Motor neuron (in vitro differentiated cells): Measurements from ENCODE around the gene GJC2. TPM values are rescaled to one million over a fixed set of nuclear protein-coding genes. Genes with fewer than 3 reads are reported as not detected.
"Not testable (repeated sequence)": the region's sequence is repeated elsewhere in the genome, so short reads cannot be mapped to it uniquely, and the experiment has no call there.

Source experiments
- ATAC-seq, 8 experiments: fragments of 200-7000 bp; cut with Tn5 transposase; replicated peaks in 6 of 8; 2 replicates each; pipeline ENCODE4 v1.8.0; 2021; ENCODE audit warnings: mild to moderate bottlenecking in 8 of 8, moderate library complexity in 8 of 8
- H3K27ac ChIP-seq, 2 donors: fragments of 250-450 bp; sonication (Bioruptor Pico); 2 replicates each; pipeline ENCODE4 v1.9.0; 2021; ENCODE audit warnings: antibody characterized with exemption in 2 of 2, mild to moderate bottlenecking in 2 of 2, moderate library complexity in 1 of 2
- H3K4me1 ChIP-seq, 2 donors: fragments of 250-450 bp; sonication (Bioruptor Pico); replicated peaks in 1 of 2; 2 replicates each; pipeline ENCODE4 v1.6.1; 2021; ENCODE audit warnings: antibody characterized with exemption in 2 of 2, mild to moderate bottlenecking in 2 of 2, moderate library complexity in 1 of 2
- H3K4me3 ChIP-seq, 5 donors: fragments of 250-450 bp; sonication (Bioruptor Pico); 2 replicates each; pipeline ENCODE4 v1.9.0; 2021; ENCODE audit warnings: antibody characterized with exemption in 5 of 5, mild to moderate bottlenecking in 5 of 5, moderate library complexity in 4 of 5
- WGBS, 10 experiments: fragments of 450-650 bp; shearing (Covaris generic); methylation state at CpG; one replicate each; pipeline ENCODE4 v1.0.0; 2022; 5-methylcytosine and 5-hydroxymethylcytosine counted together
- in situ Hi-C, 9 experiments: fragments of 400-800 bp; cut with MboI; loops; one replicate each; pipeline ENCODE4 v1.15.0; 2021; ENCODE audit warnings: low sequenced_read_pairs in 9 of 9, low pct_unique_long_range_greater_than_20kb in 2 of 9; ENCODE audit not compliant: unreplicated experiment in 9 of 9
- total RNA-seq, 8 experiments: library from RNA; unstranded; fragments of 300-600 nt; gene quantifications; 2 replicates each; pipeline versions ENCODE4 v1.2.3 to v1.2.4, GENCODE V29; 2022

Gene GJC2
- total RNA-seq, 8 experiments from 2014 or later = 0.71 to 1.6 (median 0.86) TPM

- Histone ChIP-seq H3K4me1 (peaks cover 0 to 11% of the 10 kb centered on the region in 2 donors), H3K27ac (no peak overlapping the region), H3K4me3 (no peak overlapping the region)
- no peak for ATAC-seq
- WGBS, 10 experiments = 68 to 100% (median 90%) methylated on average over 1 to 16 of the region's 19 CpGs; no CpG with 5 or more reads in 3 of the 10 experiments
- in situ Hi-C loops = no loop called here
Measured at GRCh38 chr1:228176461-228177182, 26.9 kb downstream of the GJC2 start.

GRCh38 chr1:228177183-228177475 is 27.4 kb downstream of the GJC2 start:
- ATAC-seq = no peak

GRCh38 chr1:228177721-228178710 is 28.3 kb downstream of the GJC2 start:
- Histone ChIP-seq H3K27ac (no peak overlapping the region), H3K4me3 (no peak overlapping the region), H3K4me1 (peaks cover 0 to 11% of the 10 kb centered on the region in 2 donors)
- ATAC-seq = no peak
- 79 to 100% (median 88%) methylated on average over 1 to 11 of the region's 12 CpGs; no CpG with 5 or more reads in 1 of the 10 experiments for WGBS, 10 experiments
- in situ Hi-C loops = no loop called here

More at GRCh38 chr1:228177183-228177475, 27.4 kb downstream of the GJC2 start:
- in situ Hi-C loops = no loop called here
- no peak overlapping the region for H3K4me3 ChIP-seq
- WGBS, 10 experiments = 80 to 100% (median 81%) methylated on average over 1 to 4 of the region's 5 CpGs; no CpG with 5 or more reads in 4 of the 10 experiments
- H3K27ac ChIP-seq = no peak overlapping the region
- peaks cover 0 to 11% of the 10 kb centered on the region in 2 donors for H3K4me1 ChIP-seq

- in situ Hi-C loops = no loop called here
- H3K4me1 ChIP-seq = peaks cover 4 to 8% of the 10 kb centered on the region in 2 donors
- 41 to 98% (median 83%) methylated on average over 4 to 9 of the region's 12 CpGs for WGBS, 10 experiments
- H3K27ac ChIP-seq = no peak overlapping the region
- no peak overlapping the region for H3K4me3 ChIP-seq
- peak in 1 of 8 experiments; percentile 26 for ATAC-seq
Measured at GRCh38 chr1:228178737-228179684, 29.3 kb downstream of the GJC2 start.

- in situ Hi-C loops = no loop called here
- H3K4me1 ChIP-seq = peaks cover 10 to 11% of the 10 kb centered on the region in 2 donors
- WGBS, 10 experiments = 50 to 100% (median 86%) methylated on average over 1 to 4 of the region's 4 CpGs; no CpG with 5 or more reads in 3 of the 10 experiments
- no peak overlapping the region for H3K27ac ChIP-seq
- H3K4me3 ChIP-seq = no peak overlapping the region
- ATAC-seq = peak in 1 of 8 experiments; percentile 67
Measured at GRCh38 chr1:228180271-228180958, 30.7 kb downstream of the GJC2 start.

GRCh38 chr1:228180959-228181644 is 31.4 kb downstream of the GJC2 start:
- no peak for ATAC-seq
- H3K4me1 ChIP-seq = peaks cover 10 to 16% of the 10 kb centered on the region in 2 donors
- H3K27ac ChIP-seq = no peak overlapping the region
- WGBS, 10 experiments = 91 to 100% (median 98%) methylated on average over 1 to 7 of the region's 7 CpGs; no CpG with 5 or more reads in 5 of the 10 experiments
- no peak overlapping the region for H3K4me3 ChIP-seq
- in situ Hi-C loops = no loop called here

- no peak overlapping the region for H3K4me3 ChIP-seq
- no peak for ATAC-seq
- WGBS, 10 experiments = 86 to 100% (median 97%) methylated on average over 1 to 9 of the region's 9 CpGs; no CpG with 5 or more reads in 3 of the 10 experiments
- H3K27ac ChIP-seq = no peak overlapping the region
- in situ Hi-C loops = no loop called here
- peaks cover 10 to 18% of the 10 kb centered on the region in 2 donors for H3K4me1 ChIP-seq
Measured at GRCh38 chr1:228181645-228182034, 31.9 kb downstream of the GJC2 start.

- WGBS, 10 experiments = 67 to 100% (median 82%) methylated on average over 1 of the region's 32 CpGs; no CpG with 5 or more reads in 6 of the 10 experiments
- H3K27ac ChIP-seq = no peak overlapping the region
- H3K4me1 ChIP-seq = peaks cover 10 to 18% of the 10 kb centered on the region in 2 donors
- no peak overlapping the region for H3K4me3 ChIP-seq
- in situ Hi-C loops = no loop called here
- no peak for ATAC-seq
Measured at GRCh38 chr1:228182296-228183030, 32.7 kb downstream of the GJC2 start.

- Histone ChIP-seq H3K4me1 (peaks cover 10 to 18% of the 10 kb centered on the region in 2 donors), H3K27ac (peak overlapping the region; percentile 40 to 53), H3K4me3 (no peak overlapping the region)
- in situ Hi-C loops = no loop called here
- ATAC-seq = peak; percentile 14 to 97 (median 82)
- 24 to 80% (median 50%) methylated on average over 1 to 7 of the region's 7 CpGs; no CpG with 5 or more reads in 1 of the 10 experiments for WGBS, 10 experiments
Measured at GRCh38 chr1:228184152-228184551, 34.4 kb downstream of the GJC2 start.

GRCh38 chr1:228185641-228185965 is 35.9 kb downstream of the GJC2 start:
- no peak overlapping the region for H3K27ac ChIP-seq
- in situ Hi-C loops = no loop called here
- ATAC-seq = no peak
- H3K4me1 ChIP-seq = peaks cover 10 to 18% of the 10 kb centered on the region in 2 donors
- WGBS, 10 experiments = 70 to 87% (median 83%) methylated on average over 2 to 11 of the region's 11 CpGs; no CpG with 5 or more reads in 3 of the 10 experiments
- no peak overlapping the region for H3K4me3 ChIP-seq

GRCh38 chr1:228188249-228188648 is 38.5 kb downstream of the GJC2 start:
- H3K27ac ChIP-seq, in situ Hi-C loops, ATAC-seq, H3K4me3 ChIP-seq: not testable (repeated sequence)
- peaks cover 10 to 18% of the 10 kb centered on the region in 2 donors for H3K4me1 ChIP-seq
- 33 to 91% (median 69%) methylated on average over 1 to 2 of the region's 2 CpGs; no CpG with 5 or more reads in 2 of the 10 experiments for WGBS, 10 experiments
